GM12875 (cell line): ENCODE results near the gene ZNRF3.

Source experiments
- H3K4me3 ChIP-seq: one replicate; pipeline ENCODE4 v1.5.1; 2011; ENCODE audit warnings: low read depth, low read length, control low read depth
- TF ChIP-seq, protein P1 (sequence below): IDR thresholded peaks from 2 replicates; pipeline ENCODE4 v1.5.1; 2011; ENCODE audit warnings: low read depth, mild to moderate bottlenecking, control low read depth, inconsistent platforms, low read length, moderate library complexity, borderline replicate concordance; ENCODE audit not compliant: insufficient read depth

The ZNRF3 gene

DNA sequence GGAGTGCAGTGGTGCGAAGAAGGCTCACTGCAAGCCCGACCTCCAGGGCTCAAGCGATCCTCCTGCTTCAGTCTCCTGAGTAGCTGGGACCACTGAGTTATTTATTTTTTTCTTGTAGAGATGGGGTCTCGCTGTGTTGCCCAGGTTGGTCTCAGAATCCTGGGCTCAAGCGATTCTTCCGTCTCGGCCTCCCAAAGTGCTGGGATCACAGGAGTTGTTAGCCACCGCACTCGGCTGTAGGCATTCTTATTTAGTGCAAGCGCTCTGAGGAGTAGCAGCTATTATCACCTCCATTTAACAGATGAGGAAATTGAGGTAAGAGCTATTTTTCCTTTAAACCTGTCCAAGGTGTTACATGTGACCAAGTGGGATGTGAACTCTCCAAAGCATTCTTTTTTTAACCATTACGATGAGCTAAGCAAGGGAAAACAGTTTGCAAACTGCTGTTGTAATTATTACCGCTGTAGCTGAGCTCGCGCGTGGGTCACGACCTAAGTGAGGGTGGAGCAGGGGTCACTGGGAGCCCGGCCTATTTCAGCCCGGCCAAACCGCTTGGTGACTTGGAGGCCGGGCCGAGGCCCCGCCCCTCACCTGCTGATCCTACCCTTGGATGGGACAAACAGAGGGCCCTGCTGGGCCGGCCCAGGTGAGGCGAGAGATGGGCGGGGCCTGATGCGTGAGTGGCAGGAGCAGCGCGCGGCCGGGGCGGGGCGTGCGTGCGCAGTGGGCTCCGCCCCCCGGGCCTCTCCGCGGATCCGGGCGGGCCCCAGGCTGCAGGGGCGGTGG is 189.0 kb downstream of the ZNRF3 start:
- peak overlapping the region; percentile 18 for H3K4me3 ChIP-seq

DNA sequence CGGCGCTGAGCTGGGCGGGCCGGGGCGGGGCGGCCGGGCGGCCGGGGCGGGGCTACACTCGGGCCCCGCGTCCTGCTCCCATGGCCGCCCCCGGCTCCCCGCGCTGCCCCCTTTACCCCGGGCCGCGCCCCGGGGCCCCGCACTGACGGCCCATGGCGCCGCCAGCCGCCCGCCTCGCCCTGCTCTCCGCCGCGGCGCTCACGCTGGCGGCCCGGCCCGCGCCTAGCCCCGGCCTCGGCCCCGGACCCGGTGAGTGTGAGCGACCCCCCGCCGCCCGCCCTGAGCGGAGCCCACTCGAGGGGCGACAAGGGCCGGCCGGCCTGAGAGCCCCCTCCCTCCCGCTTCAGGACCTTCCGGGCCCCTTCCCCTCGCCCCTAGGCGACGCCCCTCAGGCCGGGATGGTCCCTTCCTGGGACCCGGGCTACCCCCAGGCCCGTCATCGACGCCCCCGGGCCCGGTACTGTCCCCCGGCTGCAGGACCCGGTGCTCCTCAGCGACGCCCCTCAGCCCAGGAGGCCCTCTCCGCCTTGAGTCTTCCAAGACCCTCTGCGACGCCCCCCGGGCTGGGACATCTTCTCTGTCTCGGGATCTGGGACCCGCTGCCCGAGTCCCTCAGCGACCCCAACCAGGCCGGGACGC is 189.7 kb downstream of the ZNRF3 start, which contains the start of gene KREMEN1:
Gene KREMEN1, plus strand, starts transcription at position 57 of the 639 bp plus-strand sequence. Its CDS starts 96 bp downstream, at position 153.
- TF ChIP-seq, protein P1, sequence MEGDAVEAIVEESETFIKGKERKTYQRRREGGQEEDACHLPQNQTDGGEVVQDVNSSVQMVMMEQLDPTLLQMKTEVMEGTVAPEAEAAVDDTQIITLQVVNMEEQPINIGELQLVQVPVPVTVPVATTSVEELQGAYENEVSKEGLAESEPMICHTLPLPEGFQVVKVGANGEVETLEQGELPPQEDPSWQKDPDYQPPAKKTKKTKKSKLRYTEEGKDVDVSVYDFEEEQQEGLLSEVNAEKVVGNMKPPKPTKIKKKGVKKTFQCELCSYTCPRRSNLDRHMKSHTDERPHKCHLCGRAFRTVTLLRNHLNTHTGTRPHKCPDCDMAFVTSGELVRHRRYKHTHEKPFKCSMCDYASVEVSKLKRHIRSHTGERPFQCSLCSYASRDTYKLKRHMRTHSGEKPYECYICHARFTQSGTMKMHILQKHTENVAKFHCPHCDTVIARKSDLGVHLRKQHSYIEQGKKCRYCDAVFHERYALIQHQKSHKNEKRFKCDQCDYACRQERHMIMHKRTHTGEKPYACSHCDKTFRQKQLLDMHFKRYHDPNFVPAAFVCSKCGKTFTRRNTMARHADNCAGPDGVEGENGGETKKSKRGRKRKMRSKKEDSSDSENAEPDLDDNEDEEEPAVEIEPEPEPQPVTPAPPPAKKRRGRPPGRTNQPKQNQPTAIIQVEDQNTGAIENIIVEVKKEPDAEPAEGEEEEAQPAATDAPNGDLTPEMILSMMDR, result no peak
- peak within 1 kb of the TSS; percentile 47 for H3K4me3 ChIP-seq

More for the DNA sequence above, 189.0 kb downstream of the ZNRF3 start:
- TF ChIP-seq, protein P1, result no peak

DNA sequence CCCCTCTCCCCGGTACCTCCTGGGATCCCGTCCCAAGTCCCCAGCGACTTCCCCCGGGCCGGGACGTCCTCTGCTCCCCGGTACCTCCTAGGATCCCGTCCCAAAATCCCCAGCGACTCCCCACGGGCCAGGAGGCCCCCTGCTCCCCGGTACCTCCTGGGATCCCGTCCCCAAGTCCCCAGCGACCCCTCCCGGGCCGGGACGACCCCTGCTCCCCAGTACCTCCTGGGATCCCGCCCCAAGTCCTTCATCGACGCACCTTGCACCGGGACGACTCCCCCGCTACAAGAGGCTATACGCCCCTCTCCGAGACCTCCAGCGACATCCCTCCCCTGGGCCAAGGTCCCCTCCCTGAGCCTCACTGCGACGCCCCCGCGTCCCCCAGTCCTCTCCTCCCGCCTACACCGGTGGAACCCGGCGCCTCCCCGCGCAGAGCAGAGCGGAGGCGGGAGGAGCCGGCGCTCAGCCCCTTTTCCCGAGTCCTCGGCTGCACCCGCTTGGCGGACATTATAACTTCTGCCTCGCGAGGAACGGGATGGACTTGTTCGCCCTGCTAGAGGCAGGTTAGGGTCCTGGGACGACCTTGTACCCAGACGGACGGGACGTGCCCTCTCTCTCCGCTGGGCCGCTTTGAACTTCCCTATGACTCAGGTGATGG is 190.4 kb downstream of the ZNRF3 start:
- H3K4me3 ChIP-seq, result no peak overlapping the region
- TF ChIP-seq, protein P1, result no peak

DNA sequence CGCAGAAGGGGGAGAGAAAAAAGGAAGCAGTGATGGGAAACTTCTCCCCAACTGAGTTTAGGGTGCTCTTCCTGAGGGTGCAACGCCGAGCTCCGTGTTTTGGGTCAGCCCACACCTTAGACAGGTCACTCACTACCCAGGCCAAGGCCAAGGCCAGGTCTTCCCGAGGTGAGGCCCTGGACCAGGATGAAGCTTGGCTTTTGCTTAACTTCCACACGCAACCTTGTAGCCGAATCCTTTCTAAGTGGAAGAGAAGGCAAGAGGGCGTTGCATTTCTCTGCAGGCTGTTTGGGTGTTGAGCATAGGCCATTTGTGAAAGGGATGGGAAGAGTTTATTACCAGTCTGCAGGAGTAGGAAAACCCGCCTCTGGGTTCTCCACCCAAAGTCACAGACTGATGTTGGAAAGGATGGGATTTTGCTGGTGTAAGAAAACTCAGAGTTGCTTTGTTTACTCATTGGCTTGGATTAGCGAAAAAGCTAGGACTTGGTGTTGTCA is 191.0 kb downstream of the ZNRF3 start:
- TF ChIP-seq, protein P1, result no peak
- no peak overlapping the region for H3K4me3 ChIP-seq

DNA sequence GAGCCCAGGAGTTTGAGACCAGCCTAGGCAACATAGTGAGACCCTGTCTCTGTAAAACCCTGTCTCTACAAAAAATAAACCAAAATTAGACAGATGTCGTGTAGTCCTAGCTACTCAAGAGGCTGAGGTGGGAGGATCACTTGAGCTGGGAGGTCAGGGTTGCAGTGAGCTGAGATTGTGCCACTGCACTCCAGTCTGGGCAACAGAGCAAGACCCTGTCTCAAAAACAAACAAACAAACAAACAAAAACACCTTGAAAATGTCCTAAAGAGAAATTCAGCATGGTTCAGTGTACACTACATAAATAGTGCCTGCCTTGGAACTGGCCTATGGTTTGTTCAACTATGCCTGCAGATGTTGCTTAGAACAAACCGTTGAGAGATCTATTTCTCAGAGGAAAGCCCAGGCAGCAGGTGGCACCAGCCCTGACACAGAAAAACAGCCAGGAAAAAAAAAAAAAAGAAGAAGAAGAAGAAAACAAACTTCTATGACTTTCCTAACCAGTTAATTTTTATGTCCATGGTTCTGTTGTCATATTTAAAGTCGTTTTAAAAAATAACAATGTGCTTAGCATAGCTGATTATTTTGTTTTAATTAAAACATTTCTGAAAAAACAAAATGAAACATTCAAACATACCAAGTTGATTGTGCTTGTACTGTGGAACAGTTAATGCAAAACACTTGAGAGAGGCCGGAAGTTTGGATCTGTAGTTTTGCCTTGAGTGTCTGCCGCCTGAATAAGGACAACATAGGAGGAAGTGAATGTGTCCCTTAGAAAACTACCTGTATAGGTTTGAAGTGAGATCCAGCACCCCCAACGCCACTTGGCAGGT is 194.9 kb downstream of the ZNRF3 start:
- TF ChIP-seq, protein P1, result no peak
- H3K4me3 ChIP-seq, result no peak overlapping the region

DNA sequence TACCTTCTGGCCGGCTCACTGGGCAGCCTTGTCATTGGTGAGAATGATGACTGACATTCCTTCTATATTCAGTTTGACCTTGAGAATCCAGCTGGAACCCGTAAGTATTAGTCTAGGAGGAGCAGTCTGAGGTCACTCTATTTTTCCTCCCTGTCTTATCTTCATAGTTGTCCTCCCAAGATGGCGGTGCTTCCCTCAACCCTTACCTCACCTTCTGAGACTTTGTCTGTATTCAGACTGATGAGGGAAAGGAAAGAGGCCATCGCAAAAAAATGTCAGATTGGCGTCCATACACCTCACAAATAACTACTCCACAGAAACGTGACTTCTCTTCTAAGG is 195.5 kb downstream of the ZNRF3 start:
- TF ChIP-seq, protein P1, result no peak

More for the DNA sequence above, 195.5 kb downstream of the ZNRF3 start:
- H3K4me3 ChIP-seq, result no peak overlapping the region
